RPMI8226 (cell line): ENCODE results near the gene APBA1.
A peak's percentile ranks its signal among the peaks of the same experiment; 100 is the strongest.

ENCODE experiments used
- DNase-seq: peaks from one replicate; pipeline ENCODE4 v3.0.0-alpha.2; 2015

The APBA1 gene

DNA sequence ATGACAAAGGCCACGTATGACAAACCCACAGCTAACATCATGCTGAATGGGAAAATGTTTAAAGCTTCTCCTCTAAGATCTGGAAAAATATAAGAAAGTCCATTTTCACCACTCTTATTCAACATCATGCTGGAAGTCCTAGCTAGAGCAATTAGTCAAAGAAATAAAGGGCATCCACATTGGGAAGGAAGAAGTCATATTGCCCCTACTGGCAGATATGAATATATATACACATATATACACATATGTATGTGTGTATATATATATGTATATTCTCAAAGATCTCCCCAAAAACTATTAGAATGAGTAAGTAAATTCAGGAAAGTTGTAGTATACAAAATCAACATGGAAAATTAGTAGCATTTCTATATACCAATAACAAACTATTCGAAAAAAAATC, 17.1 kb downstream of the APBA1 start:
- no peak for DNase-seq

- DNase-seq = no peak
Observed at GRCh38 chr9:69653261-69653660, 18.9 kb downstream of the APBA1 start.

DNA sequence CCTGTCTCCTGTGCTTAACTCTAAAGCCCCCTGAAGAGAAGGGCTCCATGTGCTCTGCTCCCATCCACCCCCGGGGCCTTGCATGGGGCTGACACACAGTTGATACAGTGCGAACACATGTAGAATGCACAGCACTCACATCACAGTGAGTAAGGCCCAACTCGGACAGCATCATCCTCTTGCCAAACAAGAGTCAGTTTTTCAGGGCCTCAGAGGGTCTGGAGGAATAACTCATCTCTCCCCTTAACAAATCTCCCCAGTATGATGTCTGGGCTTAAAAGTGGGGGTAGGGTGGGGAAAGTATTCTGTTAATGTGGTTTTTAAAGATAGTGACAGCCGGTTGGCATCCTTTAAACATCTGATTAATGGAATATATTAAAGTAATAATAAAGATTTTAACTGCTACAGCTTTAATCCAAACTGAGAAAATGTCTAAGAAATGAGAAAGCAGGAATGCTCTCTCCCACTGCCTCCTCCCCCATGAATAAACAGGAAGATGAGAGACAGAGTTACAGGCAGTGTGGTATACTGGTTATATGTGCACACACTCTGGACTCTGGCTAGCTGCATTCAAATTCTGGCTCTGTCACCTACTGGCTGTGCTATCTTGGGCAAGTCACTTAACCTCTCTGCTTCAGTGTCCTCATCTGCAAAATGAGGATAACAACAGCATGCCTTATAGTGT, 22.5 kb downstream of the APBA1 start:
- no peak for DNase-seq

DNA sequence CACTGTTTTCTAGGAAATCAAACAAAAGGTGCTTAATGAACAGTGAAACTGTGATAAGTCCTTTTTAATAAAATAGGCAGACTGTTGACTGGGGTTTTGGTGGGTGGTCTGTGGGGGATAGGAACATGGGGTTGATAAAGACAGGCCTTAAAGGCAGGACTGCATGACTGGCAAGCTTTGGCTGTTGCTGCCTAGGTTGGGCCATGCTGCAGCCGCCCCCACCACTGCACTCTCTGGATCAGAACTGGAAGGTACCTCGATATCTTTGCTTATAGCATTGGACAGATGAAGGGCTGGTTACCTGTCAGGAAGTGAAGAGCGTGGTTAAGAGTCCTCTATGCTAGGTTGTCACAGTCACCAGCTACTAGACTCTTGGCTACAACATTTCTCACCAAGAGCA, 24.4 kb downstream of the APBA1 start:
- no peak for DNase-seq

- no peak for DNase-seq
Observed at GRCh38 chr9:69646810-69647209, 25.4 kb downstream of the APBA1 start.

- peak; percentile 57 for DNase-seq
Observed at GRCh38 chr9:69645488-69645887, 26.7 kb downstream of the APBA1 start.

DNA sequence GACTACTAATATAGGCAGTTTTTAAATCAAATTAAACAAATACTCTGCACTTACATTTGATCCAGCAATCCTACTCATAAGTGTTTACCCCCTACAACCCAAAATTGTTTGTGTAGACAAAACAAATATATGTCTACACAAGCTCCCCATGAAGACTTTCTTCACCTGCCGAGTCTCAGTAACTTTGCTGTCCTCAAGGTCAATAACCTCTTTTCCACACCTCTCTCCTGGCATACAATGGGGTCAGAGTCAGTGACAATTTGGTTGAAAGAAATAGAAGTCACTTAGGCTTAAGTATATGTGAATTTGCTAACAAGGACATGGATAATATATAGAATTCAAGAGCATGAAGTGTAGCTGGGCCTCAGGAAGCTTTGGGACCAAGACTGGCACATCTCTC, 29.1 kb downstream of the APBA1 start:
- no peak for DNase-seq

DNA sequence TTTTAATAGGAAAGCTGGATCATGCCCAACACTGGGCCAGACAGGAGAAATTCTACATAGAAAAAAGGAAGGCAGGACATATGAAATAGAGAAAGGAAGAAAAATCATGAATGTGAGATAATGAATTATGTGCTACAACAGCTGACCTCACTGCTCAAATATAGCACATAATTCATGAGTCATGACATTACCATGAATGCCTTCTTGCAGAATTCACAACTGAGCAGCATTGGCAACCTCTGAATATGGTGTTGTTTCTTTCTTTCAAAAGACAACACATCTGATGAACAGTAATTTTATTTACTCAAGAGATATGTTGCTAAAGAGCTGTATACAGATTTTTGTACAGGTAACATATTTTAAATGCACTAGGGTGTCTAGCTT, 34.4 kb downstream of the APBA1 start:
- DNase-seq = no peak

DNA sequence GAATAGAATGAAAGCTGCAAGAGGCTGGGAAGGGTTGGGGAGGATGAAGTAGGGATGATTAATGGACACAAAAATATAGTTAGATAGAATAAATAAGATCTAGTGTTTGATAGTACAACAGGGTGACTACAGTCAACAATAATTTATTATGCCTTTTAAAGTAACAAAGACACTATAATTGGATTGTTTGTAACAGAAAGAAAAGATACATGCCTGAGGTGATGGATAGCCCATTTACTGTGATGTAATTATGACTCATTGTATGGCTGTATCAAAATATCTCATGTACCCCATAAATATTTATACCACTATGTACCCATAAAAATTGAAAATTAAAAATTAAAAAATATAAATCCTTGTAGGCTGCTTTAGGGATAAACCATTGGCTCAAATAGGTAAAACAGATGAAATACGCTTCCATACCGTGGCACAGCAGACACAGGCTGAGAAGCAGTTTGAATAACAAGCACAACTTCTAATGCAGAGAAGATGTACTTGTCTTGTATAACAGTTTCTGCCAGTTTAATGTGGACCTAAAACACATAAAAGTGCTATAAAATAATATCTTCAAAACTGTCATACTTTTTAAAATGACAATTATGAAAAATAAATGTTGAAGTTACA, 34.9 kb downstream of the APBA1 start:
- DNase-seq = no peak

GRCh38 chr9:69633716-69634115, 38.5 kb downstream of the APBA1 start:
- DNase-seq = no peak

DNA sequence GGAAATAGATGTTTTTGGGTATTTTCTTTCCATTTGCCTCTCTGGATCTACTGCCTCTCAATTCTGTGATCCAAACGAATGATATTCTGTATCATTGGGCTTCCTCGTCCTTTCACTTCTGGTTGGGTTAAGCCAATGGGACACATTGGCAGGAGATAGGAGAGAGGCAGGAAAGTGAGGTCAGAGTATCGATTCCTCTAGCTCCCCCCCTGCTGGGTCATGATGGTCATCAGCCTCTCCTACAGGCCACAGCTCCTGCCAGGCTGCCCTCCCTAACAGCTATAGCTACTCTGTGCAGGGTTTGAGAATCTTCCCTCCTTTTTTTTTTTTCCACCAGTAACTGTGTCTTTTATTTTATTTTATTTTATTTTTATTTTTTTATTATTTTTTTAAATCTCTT, 39.4 kb downstream of the APBA1 start:
- no peak for DNase-seq

GRCh38 chr9:69627281-69627680, 44.9 kb downstream of the APBA1 start:
- no peak for DNase-seq

- DNase-seq = no peak
Observed at GRCh38 chr9:69623276-69623675, 48.9 kb downstream of the APBA1 start.

DNA sequence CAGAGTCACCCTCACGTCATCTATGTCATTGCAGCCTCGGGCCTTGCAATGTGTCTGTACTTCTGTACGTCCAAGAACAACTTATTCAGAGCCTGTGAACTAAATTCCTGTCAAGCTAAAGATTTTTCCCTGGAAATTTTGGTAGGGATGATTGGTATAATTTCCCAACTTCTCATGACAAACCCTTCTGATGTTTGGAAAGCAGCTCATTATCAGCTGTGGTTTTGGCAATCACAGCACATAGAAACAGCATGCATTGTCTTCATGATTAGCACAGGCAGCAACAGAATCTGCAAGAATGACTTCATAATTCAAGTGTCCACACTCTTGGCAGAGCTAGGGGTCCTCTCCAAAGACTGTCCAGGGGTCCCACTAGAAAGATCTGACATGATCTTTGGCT, 49.5 kb downstream of the APBA1 start:
- DNase-seq = no peak

DNA sequence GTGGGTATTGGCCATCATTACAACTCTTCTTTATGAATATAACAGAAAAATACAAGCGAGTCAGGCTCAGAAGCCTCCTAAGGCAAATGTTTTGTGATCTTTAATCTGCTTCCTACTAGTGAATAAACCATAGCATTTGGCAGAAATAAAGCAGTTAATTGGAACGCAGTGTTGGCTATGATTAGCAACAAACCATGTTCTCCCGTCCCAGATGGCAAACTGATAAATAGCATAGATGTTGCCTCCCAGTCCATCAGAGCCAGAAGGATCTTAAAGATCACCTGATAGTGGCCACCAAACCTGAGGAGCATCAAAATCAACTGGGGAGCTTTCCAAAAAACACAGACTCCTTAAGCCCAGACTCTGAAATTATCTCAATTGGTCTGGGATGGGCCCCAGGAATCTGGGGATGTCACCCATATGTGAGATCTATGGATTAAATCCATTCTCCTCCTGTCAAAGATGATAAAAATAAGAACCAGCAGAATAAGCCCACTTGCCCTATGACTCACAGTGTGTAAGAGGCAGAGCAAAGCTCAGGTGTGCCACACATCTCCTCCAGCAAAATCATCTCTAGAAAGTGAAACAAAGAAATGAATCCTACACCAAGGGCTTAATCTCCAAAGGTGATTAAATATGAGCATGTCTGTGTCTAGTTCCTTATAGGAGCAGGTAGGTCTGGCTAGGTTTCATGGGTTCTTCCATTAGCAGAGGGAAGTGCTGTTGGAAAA, 50.3 kb downstream of the APBA1 start:
- DNase-seq = no peak

GRCh38 chr9:69620731-69621130, 51.4 kb downstream of the APBA1 start:
- no peak for DNase-seq

DNA sequence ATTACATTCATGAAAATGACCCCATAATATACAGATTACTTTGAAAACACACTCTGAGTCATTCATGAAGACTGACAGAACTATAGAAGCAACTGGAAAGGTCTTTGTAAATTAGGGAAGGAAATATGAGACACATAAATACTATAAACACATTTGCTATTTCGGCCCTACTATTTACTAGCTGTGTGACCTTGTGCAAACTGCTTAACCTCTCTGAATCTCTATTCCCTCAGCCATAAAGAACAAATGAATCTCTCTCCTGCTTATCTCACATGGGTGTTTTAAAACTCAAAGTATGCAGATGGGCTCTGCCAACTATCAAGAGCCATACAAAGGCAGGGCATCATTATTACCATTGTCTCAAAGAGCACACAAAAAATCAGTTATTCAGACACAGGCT, 52.9 kb downstream of the APBA1 start:
- no peak for DNase-seq

- no peak for DNase-seq
Observed at GRCh38 chr9:69617006-69617405, 55.2 kb downstream of the APBA1 start.

- DNase-seq = no peak
Observed at GRCh38 chr9:69615880-69616279, 56.3 kb downstream of the APBA1 start.

GRCh38 chr9:69611221-69611620, 61.0 kb downstream of the APBA1 start:
- DNase-seq = no peak

GRCh38 chr9:69609156-69609555, 63.0 kb downstream of the APBA1 start:
- DNase-seq = no peak

GRCh38 chr9:69606089-69606488, 66.1 kb downstream of the APBA1 start:
- peak; percentile 19 for DNase-seq

GRCh38 chr9:69605406-69605805, 66.8 kb downstream of the APBA1 start:
- peak; percentile 57 for DNase-seq

- DNase-seq = no peak
Observed at GRCh38 chr9:69604568-69605219, 67.5 kb downstream of the APBA1 start.
